ENCODE data around the gene NDOR1. TPM values are rescaled to one million over a fixed set of nuclear protein-coding genes. Genes with fewer than 3 reads are reported as not detected.

The NDOR1 gene
- total and polyA plus RNA-seq, 7 donors, result 1.5 to 6.3 (median 4.3) TPM

GRCh38 chr9:137221095-137221505, 15.6 kb downstream of the NDOR1 start:
- 69 to 79% (median 76%) methylated on average over 13 to 14 of the region's 14 CpGs for WGBS, 3 donors
- Histone ChIP-seq H3K27me3 (ENCODE audit: insufficient read depth in 3 of 3, low read length in 2 of 3) (no peaks in the 10 kb centered on the region), H3K4me3 (peak overlapping the region; percentile 57), H3K4me1 (peaks cover 11% of the 10 kb centered on the region), H3K9me3 (no peaks in the 10 kb centered on the region), H3K27ac (no peak overlapping the region), H3K36me3 (ENCODE audit: insufficient read depth in 1 of 2, low read depth in 1 of 2) (no peaks in the 10 kb centered on the region)
- ATAC-seq (no peak), DNase-seq (no peak)
- intact Hi-C loops (cut with DNase I), result no loop called here
- TF ChIP-seq, protein P1, sequence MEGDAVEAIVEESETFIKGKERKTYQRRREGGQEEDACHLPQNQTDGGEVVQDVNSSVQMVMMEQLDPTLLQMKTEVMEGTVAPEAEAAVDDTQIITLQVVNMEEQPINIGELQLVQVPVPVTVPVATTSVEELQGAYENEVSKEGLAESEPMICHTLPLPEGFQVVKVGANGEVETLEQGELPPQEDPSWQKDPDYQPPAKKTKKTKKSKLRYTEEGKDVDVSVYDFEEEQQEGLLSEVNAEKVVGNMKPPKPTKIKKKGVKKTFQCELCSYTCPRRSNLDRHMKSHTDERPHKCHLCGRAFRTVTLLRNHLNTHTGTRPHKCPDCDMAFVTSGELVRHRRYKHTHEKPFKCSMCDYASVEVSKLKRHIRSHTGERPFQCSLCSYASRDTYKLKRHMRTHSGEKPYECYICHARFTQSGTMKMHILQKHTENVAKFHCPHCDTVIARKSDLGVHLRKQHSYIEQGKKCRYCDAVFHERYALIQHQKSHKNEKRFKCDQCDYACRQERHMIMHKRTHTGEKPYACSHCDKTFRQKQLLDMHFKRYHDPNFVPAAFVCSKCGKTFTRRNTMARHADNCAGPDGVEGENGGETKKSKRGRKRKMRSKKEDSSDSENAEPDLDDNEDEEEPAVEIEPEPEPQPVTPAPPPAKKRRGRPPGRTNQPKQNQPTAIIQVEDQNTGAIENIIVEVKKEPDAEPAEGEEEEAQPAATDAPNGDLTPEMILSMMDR (IDR thresholded peaks at IDR 0.05), result no peak

- intact Hi-C loops (cut with DNase I), result loop anchor here in 1 of 2 donors (2.0 kb wide), 1 partner anchor 33 kb away; the partner anchor contains the start of genes ANAPC2 and SSNA1
- DNase-seq, result no peak
- no peak overlapping the region for H3K27ac ChIP-seq
- H3K27me3 ChIP-seq (ENCODE audit: insufficient read depth in 3 of 3, low read length in 2 of 3), result no peaks in the 10 kb centered on the region
- H3K4me3 ChIP-seq, result peak overlapping the region; percentile 57
- TF ChIP-seq, protein P1 (IDR thresholded peaks at IDR 0.05), result no peak
- peaks cover 11% of the 10 kb centered on the region for H3K4me1 ChIP-seq
- no peaks in the 10 kb centered on the region for H3K9me3 ChIP-seq
- WGBS, 3 donors, result 8 to 14% (median 10%) methylated on average over 32 to 61 of the region's 61 CpGs
- no peaks in the 10 kb centered on the region for H3K36me3 ChIP-seq (ENCODE audit: insufficient read depth in 1 of 2, low read depth in 1 of 2)
- no peak for ATAC-seq
Measured at GRCh38 chr9:137221506-137222111, 16.1 kb downstream of the NDOR1 start.

GRCh38 chr9:137222190-137223077, 16.9 kb downstream of the NDOR1 start, which contains the start of gene RNF208:
RNF208 (minus strand) TSS chr9:137222240; CDS start chr9:137221212, 1,028 bp downstream.
- Histone ChIP-seq H3K27me3 (ENCODE audit: insufficient read depth in 3 of 3, low read length in 2 of 3) (peaks cover 0 to 6% (median 0%) of the 10 kb centered on the region in 3 donors), H3K4me1 (peaks cover 11% of the 10 kb centered on the region), H3K27ac (peak within 1 kb of the TSS; percentile 83), H3K4me3 (peak within 1 kb of the TSS; percentile 76), H3K9me3 (no peaks in the 10 kb centered on the region), H3K36me3 (ENCODE audit: insufficient read depth in 1 of 2, low read depth in 1 of 2) (no peaks in the 10 kb centered on the region)
- intact Hi-C loops (cut with DNase I), result loop anchor here in 1 of 2 donors (2.0 kb wide), 1 partner anchor 34 kb away; the partner anchor contains the start of genes ANAPC2 and SSNA1
- WGBS, 3 donors, result 4 to 6% (median 5%) methylated on average over 33 to 88 of the region's 88 CpGs
- DNase-seq, result no peak
- TF ChIP-seq, protein P1 (IDR thresholded peaks at IDR 0.05), result no peak
- ATAC-seq, result peak; percentile 12 to 45 (median 32)

GRCh38 chr9:137223078-137223970, 17.8 kb downstream of the NDOR1 start:
- WGBS, 3 donors, result 1 to 3% (median 1%) methylated on average over 48 to 63 of the region's 63 CpGs
- Histone ChIP-seq H3K36me3 (ENCODE audit: insufficient read depth in 1 of 2, low read depth in 1 of 2) (no peaks in the 10 kb centered on the region), H3K4me3 (peak overlapping the region; percentile 76), H3K27ac (peak overlapping the region; percentile 83), H3K4me1 (peaks cover 11% of the 10 kb centered on the region), H3K27me3 (ENCODE audit: insufficient read depth in 3 of 3, low read length in 2 of 3) (peaks cover 0 to 12% (median 0%) of the 10 kb centered on the region in 3 donors), H3K9me3 (no peaks in the 10 kb centered on the region)
- DNase-seq (peak; percentile 98 to 99), ATAC-seq (peak; percentile 92 to 93 (median 92))
- TF ChIP-seq, protein P1 (IDR thresholded peaks at IDR 0.05), result no peak
- intact Hi-C loops (cut with DNase I), result loop anchor here in 1 of 2 donors (2.0 kb wide), 1 partner anchor 35 kb away; the partner anchor contains the start of genes ANAPC2 and SSNA1
